Measurements from ENCODE around the gene CELF4. TPM values are rescaled to one million over a fixed set of nuclear protein-coding genes. Genes with fewer than 3 reads are reported as not detected.

CELF4 gene
- total RNA-seq, 4 donors from 2014 or later, result 0.32 to 0.81 (median 0.77) TPM

DNA sequence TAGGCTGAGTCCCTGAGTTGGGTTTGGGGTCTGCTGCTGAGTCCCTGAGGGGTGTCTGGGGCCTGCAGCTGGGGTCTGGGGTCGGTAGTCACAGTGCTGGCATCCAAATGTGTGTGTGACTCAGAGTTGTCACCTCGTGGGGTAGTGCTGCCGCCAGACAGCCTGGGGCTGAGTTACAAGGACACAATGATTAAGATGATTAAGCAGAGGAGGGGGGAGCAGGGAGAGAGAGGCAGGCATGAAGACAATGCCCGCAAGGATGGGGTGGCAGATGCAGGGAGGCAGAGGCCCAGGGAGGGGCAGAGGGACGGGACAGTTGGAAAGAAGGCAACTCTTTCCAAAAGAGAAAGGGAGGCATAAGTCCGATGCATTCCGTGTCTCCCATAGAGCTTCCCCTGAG lies 120.2 kb downstream of the CELF4 start:
- Histone ChIP-seq H3K27me3 (peaks cover 44% of the 10 kb centered on the region), H3K9me3 (no peaks in the 10 kb centered on the region), H3K27ac (no peak overlapping the region), H3K4me1 (peaks cover 0 to 2% (median 0%) of the 10 kb centered on the region in 3 donors), H3K36me3 (no peaks in the 10 kb centered on the region), H3K4me3 (no peak overlapping the region)
- no peak for TF ChIP-seq POLR2A (IDR thresholded peaks at IDR 0.05)
- WGBS, 2 donors (ENCODE audit: low coverage in 1 of 2), result 79 to 81% methylated on average over 3 to 5 of the region's 7 CpGs
- no peak for ATAC-seq

DNA sequence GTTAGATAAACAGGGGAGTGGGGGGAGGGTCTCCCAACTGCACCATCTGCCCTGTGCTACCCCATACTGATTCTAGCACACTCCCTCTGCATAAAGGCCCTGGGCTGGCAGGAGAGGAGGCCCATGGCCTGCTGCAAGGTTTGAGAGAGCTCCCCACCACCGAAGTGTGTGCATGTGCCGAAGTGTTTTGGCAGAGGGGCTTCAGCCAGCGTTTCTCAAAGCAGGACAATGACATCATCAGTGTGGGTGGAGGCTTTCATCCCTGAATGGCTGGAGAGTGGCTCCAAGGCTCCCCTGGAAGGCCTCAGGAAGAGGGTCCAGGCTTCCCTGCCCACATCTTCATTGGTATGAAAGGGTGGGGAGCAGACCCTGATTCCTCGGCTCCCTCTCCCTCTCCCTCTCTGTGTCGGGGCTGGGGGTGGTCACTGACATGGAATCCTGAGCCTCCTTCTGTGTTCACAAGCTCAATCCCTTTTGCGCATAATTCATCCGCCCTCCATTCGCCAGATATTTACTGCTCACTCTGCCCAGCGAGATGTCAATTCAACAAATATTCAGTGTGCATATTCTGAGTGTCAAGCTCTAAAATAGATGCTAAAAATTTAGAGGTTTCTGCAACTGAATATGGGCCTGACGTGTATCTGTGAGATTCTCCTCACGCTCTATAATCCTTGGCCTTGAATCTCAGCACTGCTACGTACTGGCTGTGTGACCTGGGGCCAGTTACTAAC lies 122.1 kb downstream of the CELF4 start:
- no peak for ATAC-seq
- H3K27me3 ChIP-seq, result peaks cover 43% of the 10 kb centered on the region
- no peak overlapping the region for H3K4me3 ChIP-seq
- TF ChIP-seq, protein P1, sequence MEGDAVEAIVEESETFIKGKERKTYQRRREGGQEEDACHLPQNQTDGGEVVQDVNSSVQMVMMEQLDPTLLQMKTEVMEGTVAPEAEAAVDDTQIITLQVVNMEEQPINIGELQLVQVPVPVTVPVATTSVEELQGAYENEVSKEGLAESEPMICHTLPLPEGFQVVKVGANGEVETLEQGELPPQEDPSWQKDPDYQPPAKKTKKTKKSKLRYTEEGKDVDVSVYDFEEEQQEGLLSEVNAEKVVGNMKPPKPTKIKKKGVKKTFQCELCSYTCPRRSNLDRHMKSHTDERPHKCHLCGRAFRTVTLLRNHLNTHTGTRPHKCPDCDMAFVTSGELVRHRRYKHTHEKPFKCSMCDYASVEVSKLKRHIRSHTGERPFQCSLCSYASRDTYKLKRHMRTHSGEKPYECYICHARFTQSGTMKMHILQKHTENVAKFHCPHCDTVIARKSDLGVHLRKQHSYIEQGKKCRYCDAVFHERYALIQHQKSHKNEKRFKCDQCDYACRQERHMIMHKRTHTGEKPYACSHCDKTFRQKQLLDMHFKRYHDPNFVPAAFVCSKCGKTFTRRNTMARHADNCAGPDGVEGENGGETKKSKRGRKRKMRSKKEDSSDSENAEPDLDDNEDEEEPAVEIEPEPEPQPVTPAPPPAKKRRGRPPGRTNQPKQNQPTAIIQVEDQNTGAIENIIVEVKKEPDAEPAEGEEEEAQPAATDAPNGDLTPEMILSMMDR (IDR thresholded peaks at IDR 0.05), result no peak
- TF ChIP-seq EP300 (IDR thresholded peaks at IDR 0.05) (no peak), POLR2AphosphoS5 (IDR thresholded peaks at IDR 0.05) (no peak), POLR2A (IDR thresholded peaks at IDR 0.05) (no peak)
- no peak overlapping the region for H3K27ac ChIP-seq
- H3K4me1 ChIP-seq, result no peaks in the 10 kb centered on the region
- 88 to 93% methylated on average over 8 of the region's 12 CpGs for WGBS, 2 donors (ENCODE audit: low coverage in 1 of 2)
- H3K9me3 ChIP-seq, result no peaks in the 10 kb centered on the region
- H3K36me3 ChIP-seq, result no peaks in the 10 kb centered on the region

DNA sequence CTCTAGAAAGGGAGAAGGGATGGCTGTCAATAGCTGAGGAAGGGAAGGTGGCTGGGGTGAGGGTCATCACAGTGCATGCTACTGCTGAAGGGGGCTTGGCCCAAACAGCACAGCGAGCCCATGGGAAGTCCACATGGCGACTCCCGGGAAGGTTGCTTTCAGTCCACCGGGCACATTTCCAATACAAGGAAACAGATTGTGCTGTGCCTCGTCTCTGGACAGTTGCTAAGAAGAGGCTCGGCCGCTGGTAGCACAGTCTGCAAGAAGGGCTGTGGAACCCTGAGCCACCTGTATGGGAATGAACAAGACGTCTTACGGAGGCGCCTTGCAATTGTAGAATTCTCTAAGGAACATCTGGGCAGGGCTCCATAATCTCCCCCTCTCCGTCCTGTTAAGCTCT lies 123.1 kb downstream of the CELF4 start:
- Histone ChIP-seq H3K27ac (no peak overlapping the region), H3K36me3 (no peaks in the 10 kb centered on the region), H3K27me3 (peaks cover 35% of the 10 kb centered on the region), H3K4me1 (no peaks in the 10 kb centered on the region), H3K4me3 (no peak overlapping the region), H3K9me3 (peaks cover 0 to 9% (median 0%) of the 10 kb centered on the region in 3 donors)
- ATAC-seq, result no peak
- 61 to 80% methylated on average over 7 to 10 of the region's 11 CpGs for WGBS, 2 donors (ENCODE audit: low coverage in 1 of 2)
- no peak for TF ChIP-seq EP300 (IDR thresholded peaks at IDR 0.05)
- no peak for TF ChIP-seq POLR2AphosphoS5 (IDR thresholded peaks at IDR 0.05)
- TF ChIP-seq POLR2A (IDR thresholded peaks at IDR 0.05), result no peak
- TF ChIP-seq, protein P1 (IDR thresholded peaks at IDR 0.05), result no peak

DNA sequence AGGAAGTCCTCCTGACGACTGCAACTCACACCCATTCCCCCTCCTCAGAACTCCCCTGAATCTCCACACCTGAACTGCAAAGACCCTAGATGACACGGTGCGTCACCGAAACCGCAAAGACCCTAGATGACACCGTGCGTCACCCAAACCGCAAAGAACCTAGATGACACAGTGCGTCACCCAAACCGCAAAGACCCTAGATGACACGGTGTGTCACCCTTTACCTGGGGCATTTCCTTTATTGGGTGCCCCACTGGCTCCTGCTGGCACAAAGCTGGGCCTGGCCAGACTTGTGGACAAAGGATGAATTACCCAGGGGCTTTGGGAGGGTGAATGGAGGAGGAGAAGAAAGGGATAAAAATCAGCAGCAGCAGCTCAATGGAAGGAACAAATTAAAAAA lies 123.8 kb downstream of the CELF4 start:
- no peak for ATAC-seq
- peaks cover 0 to 10% (median 0%) of the 10 kb centered on the region in 3 donors for H3K9me3 ChIP-seq
- no peak overlapping the region for H3K4me3 ChIP-seq
- no peak for TF ChIP-seq POLR2AphosphoS5 (IDR thresholded peaks at IDR 0.05)
- TF ChIP-seq EP300 (IDR thresholded peaks at IDR 0.05), result no peak
- TF ChIP-seq, protein P1 (IDR thresholded peaks at IDR 0.05), result no peak
- no peak for TF ChIP-seq POLR2A (IDR thresholded peaks at IDR 0.05)
- H3K36me3 ChIP-seq, result no peaks in the 10 kb centered on the region
- H3K27me3 ChIP-seq, result peaks cover 35% of the 10 kb centered on the region
- WGBS, 2 donors (ENCODE audit: low coverage in 1 of 2), result 20% methylated on average over 1 of the region's 11 CpGs; no CpG with 5 or more reads in 1 of the 2 donors
- no peak overlapping the region for H3K27ac ChIP-seq
- no peaks in the 10 kb centered on the region for H3K4me1 ChIP-seq

DNA sequence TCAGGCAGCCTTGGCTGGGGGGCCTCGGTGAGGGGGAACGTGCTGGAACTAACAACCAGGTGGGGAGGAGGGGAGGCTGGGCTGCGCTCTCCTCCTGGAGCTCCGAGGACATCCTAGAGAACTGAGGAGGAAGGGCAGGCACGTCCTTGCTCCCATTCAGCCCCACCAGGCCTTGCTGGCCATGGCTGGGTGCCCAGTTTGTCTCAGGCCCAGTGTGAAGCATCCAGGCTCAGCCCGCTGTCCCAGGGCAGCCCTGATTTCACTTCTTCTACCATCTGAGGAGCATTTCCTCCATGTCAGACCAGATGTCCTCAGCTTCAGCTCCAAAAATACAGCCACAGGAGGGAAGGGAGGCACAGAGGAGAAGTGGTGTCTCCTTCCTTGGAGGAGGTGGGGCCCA lies 125.4 kb downstream of the CELF4 start:
- ATAC-seq, result no peak
- TF ChIP-seq, protein P1 (IDR thresholded peaks at IDR 0.05), result no peak
- TF ChIP-seq EP300 (IDR thresholded peaks at IDR 0.05) (no peak), POLR2A (IDR thresholded peaks at IDR 0.05) (no peak)
- H3K27ac ChIP-seq, result no peak overlapping the region
- no peak overlapping the region for H3K4me3 ChIP-seq
- peaks cover 40% of the 10 kb centered on the region for H3K27me3 ChIP-seq
- H3K9me3 ChIP-seq, result peaks cover 0 to 10% (median 0%) of the 10 kb centered on the region in 3 donors
- WGBS, 2 donors (ENCODE audit: low coverage in 1 of 2), result no CpG with 5 or more reads among the region's 6 CpGs
- no peaks in the 10 kb centered on the region for H3K36me3 ChIP-seq
- no peaks in the 10 kb centered on the region for H3K4me1 ChIP-seq
